Skin of body (tissue), 2 donors: ENCODE data around the gene CELF4. TPM values are rescaled to one million over a fixed set of nuclear protein-coding genes. Genes with fewer than 3 reads are reported as not detected.

Source experiments
- DNase-seq: peaks from one replicate; lab custom pipeline; 2025; lab: John Stamatoyannopoulos, UW
- total RNA-seq: library from RNA; depleted of rRNA; stranded (reverse); fragments of >200 nt; gene quantifications from one replicate; pipeline ENCODE4 v1.2.3, GENCODE V29; 2014

The CELF4 gene
- total RNA-seq, 1 donor from 2014 or later: 0.69 TPM

- no peak for DNase-seq
Observed at GRCh38 chr18:37445836-37446235, 119.8 kb downstream of the CELF4 start.

GRCh38 chr18:37445368-37445767, 120.2 kb downstream of the CELF4 start:
- no peak for DNase-seq

- no peak for DNase-seq
Observed at GRCh38 chr18:37443325-37444055, 122.1 kb downstream of the CELF4 start.

GRCh38 chr18:37442477-37442876, 123.1 kb downstream of the CELF4 start:
- DNase-seq: no peak

- DNase-seq: no peak
Observed at GRCh38 chr18:37441821-37442220, 123.8 kb downstream of the CELF4 start.

GRCh38 chr18:37440206-37440605, 125.4 kb downstream of the CELF4 start:
- DNase-seq: no peak

GRCh38 chr18:37438417-37439180, 127.0 kb downstream of the CELF4 start:
- no peak for DNase-seq

- no peak for DNase-seq
Observed at GRCh38 chr18:37435996-37436395, 129.6 kb downstream of the CELF4 start.

- DNase-seq: no peak
Observed at GRCh38 chr18:37435150-37435867, 130.3 kb downstream of the CELF4 start.

- no peak for DNase-seq
Observed at GRCh38 chr18:37434161-37434860, 131.3 kb downstream of the CELF4 start.

- no peak for DNase-seq
Observed at GRCh38 chr18:37432436-37433195, 133.0 kb downstream of the CELF4 start.

- no peak for DNase-seq
Observed at GRCh38 chr18:37430357-37431076, 135.1 kb downstream of the CELF4 start.

- DNase-seq: no peak
Observed at GRCh38 chr18:37429791-37430190, 135.8 kb downstream of the CELF4 start.

- no peak for DNase-seq
Observed at GRCh38 chr18:37428288-37428974, 137.2 kb downstream of the CELF4 start.

- no peak for DNase-seq
Observed at GRCh38 chr18:37426586-37426985, 139.0 kb downstream of the CELF4 start.

GRCh38 chr18:37425222-37425621, 140.4 kb downstream of the CELF4 start:
- DNase-seq: no peak

- no peak for DNase-seq
Observed at GRCh38 chr18:37424507-37424906, 141.1 kb downstream of the CELF4 start.

GRCh38 chr18:37422596-37422995, 143.0 kb downstream of the CELF4 start:
- DNase-seq: no peak

- DNase-seq: no peak
Observed at GRCh38 chr18:37422116-37422515, 143.5 kb downstream of the CELF4 start.
